Ramos (cell line): Measurements from ENCODE around the gene MSH4.
"Not testable (repeated sequence)": the region's sequence is repeated elsewhere in the genome, so short reads cannot be mapped to it uniquely, and the experiment has no call there.

Experiments
- in situ Hi-C: fragments of 300-500 bp; cut with MboI; formaldehyde crosslinking; loops from one replicate; pipeline ENCODE4 v1.14.3; 2022; ENCODE audit warnings: low sequenced_read_pairs; ENCODE audit not compliant: unreplicated experiment

MSH4 gene

DNA sequence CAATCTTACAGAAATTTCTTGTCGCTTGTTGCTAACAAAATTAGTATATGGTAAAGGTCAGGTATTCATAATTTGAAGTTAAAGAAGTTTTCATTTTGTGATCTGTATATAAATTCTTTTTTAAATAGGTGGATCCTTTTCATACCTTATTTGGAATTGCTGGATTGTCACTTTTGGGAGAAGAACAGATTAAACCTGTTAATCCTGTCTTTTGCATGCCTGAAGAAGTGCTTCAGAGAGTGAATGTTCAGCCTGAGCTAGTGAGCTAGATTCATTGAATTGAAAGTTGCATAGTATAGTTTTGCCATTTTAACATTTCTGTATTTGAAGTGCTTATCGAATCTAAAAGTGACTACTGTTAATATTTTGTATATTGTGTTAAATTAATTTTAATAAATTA, 2.3 kb upstream of the MSH4 start:
- in situ Hi-C loops, result no loop called here

DNA sequence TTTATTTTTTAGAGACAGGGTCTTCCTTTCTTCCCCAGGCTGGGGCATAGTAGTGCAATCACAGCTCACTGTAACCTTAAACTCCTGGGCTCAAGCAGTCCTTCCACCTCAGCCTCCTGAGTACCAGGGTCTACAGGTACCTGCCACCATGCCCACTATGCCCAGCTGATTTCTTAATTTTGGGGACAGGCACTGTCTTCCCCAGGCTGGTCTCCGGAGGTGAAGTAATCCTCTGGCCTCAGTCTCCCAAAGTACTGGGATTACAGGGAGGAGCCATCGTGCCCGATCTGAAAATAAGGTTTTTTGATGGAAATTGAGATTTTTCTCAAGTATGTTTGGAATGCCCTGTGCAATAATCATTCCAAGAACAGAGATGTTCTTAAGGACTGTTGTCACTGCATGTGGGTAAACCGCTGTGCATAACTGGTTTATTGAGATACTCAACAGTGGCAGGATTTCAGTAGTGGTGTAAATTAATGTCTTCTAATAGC, 934 bp upstream of the MSH4 start:
- in situ Hi-C loops, result no loop called here

- in situ Hi-C loops, result no loop called here
These were observed 549 bp downstream of the MSH4 start for GRCh38 chr1:75797273-75797588.

DNA sequence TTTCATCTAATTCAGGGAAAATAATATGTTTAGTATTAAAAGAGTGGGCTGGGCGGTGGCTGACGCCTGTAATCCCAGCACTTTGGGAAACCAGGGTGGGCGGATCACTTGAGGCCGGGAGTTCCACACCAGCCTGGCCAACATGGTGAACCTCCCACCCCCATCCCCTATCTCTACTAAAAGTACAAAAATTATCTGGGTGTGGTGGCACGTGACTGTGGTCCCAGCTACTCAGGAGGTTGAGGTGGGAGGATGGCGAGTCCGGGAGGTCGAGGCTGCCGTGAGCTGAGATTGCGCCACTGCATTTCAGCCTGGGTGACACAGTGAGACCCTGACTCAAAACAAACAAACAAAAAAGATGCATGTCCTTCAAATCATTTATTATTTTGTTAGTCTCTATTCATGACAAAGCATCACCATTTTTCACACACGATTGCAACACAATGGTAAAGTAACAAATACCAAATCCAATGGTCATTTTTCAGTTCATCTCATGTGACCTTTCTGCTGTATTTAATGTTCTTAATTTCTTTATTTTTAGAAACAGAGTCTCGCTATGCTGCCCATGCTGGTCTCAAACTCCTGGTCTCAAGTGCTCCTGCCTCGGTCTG, 1.0 kb downstream of the MSH4 start:
- in situ Hi-C loops, result no loop called here

- in situ Hi-C loops, result not testable (repeated sequence)
These were observed 4.8 kb downstream of the MSH4 start for GRCh38 chr1:75801480-75801879.

GRCh38 chr1:75808921-75809320, 12.2 kb downstream of the MSH4 start:
- in situ Hi-C loops, result no loop called here

DNA sequence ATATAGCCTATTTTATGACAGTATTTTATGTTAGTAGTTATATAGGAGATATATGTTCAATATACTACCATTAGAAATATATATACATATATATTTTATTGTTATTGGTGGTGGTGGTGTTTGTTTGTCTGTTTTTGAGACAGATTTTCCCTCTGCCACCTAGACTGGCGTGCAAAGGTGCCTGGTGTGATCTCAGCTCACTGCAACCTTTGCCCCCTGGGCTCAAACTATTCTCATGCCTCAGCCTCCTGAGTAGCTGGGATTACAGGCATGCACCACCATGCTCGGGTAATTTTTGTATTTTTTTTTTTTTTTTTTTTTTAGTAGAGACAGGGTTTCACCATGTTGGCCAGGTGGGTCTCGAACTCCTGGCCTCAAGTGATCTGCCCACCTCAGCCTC, 13.4 kb downstream of the MSH4 start:
- in situ Hi-C loops, result not testable (repeated sequence)

GRCh38 chr1:75811211-75811981, 14.7 kb downstream of the MSH4 start:
- in situ Hi-C loops, result no loop called here

GRCh38 chr1:75812065-75812464, 15.4 kb downstream of the MSH4 start:
- in situ Hi-C loops, result no loop called here

GRCh38 chr1:75823596-75823995, 26.9 kb downstream of the MSH4 start:
- in situ Hi-C loops, result not testable (repeated sequence)

- in situ Hi-C loops, result no loop called here
These were observed 39.9 kb downstream of the MSH4 start for GRCh38 chr1:75836528-75837100.

DNA sequence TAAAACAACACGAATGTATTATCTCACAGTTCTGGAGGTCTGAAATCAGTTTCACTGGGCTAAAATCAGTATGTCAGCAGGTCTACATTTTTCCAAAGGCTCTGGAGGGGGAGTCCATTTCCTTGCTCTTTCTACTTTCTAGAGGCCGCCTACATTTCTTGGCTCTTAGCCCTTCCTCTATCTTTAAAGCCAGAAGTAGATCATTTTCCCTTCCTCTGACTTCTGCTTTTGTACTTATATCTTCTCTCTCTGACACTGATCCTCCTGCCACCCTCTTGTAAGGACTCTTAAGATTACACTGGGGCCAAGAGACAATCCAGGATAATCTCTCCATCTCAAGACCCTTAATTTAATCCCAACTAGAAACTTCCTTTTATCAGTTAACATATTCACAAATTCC, 41.4 kb downstream of the MSH4 start:
- in situ Hi-C loops, result no loop called here

- in situ Hi-C loops, result no loop called here
These were observed 44.7 kb downstream of the MSH4 start for GRCh38 chr1:75841421-75841820.

GRCh38 chr1:75845576-75845975, 48.9 kb downstream of the MSH4 start:
- in situ Hi-C loops, result no loop called here

DNA sequence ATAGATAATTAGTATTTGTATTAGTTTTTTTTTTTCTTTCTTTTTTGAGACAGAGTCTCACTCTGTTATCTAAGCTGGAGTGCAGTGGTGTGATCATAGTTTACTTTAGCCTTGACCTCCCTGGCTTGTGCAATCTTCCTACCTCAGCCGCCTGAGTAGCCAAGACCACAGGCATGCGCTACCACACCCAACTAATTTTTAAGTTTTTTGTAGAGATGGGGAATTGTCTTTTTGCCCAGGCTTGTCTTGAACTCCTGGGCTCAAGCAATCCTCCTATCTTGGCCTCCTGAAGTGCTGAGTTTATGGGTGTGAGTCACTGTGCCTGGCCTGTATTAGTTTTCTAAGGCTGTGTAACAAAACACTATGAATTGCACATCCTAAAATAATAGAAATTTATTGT, 58.3 kb downstream of the MSH4 start:
- in situ Hi-C loops, result no loop called here

DNA sequence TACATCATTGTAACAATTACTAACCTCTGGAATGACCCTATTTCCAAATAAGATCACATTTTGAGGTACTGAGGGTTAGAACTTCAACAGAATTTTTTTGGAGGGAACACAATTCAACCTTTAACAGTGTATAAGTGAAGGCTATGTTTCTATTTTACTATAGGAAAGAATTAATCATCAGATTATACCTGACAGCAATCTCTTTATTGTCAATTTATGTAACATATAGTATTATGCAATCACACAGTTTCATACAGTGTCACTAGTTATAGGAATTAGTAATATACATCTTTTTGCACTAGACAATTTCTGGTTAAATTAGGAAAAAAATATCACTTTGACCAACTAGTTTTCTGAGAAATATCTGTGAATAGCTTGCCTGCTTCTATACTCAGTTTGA, 59.1 kb downstream of the MSH4 start:
- in situ Hi-C loops, result no loop called here

GRCh38 chr1:75861831-75862230, 65.1 kb downstream of the MSH4 start:
- in situ Hi-C loops, result no loop called here

DNA sequence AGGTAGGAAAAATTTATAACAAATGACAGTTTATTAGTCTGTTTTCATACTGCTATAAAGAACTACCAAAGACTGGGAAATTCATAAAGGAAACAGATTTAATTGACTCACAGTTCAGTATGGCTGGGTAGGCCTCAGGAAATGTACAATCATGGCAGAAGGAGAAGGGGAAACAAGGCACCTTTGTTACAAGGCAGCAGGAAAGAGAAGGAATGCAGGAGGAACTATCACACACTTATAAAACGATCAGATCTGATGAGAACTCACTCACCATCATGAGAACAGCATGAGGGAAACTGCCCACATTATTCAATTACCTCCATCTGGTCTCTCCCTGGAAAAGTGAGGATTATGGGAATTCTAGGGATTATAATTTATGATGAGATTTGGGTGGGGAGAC, 74.3 kb downstream of the MSH4 start:
- in situ Hi-C loops, result no loop called here

DNA sequence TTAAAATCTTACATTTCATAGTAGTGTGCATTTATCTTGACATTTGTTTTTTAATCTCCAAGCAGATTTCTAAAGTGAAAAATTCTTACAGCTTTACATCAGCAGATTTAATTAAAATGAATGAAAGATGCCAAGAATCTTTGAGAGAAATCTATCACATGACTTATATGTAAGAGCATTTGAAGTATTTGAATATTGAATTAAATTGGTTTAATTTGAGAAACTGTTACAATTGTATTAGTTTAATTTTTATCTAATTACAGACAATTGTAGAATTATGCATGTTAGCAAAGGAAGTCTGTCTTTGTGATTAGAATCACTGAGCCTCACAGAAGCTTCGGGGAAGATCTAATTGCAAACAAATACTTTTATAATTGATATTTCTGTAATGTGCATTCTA, 83.3 kb downstream of the MSH4 start:
- in situ Hi-C loops, result no loop called here

DNA sequence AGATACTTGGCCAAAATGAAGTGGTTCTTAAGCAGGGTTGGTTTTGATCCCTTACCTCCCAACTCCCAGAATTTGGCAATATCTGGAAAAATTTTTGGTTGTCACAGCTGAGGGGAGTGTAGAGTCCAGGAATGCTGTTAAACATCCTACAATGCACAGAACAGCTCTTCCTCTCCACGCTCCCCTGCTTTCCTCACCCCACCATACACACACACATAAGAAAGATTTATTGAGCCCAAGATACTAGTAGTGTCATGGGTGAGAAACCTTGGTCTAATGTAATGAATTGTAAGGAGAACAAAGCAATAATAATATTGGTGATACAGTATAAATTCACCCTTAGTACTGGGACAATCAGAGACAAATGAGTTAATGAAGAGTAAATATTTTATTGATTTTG, 87.8 kb downstream of the MSH4 start:
- in situ Hi-C loops, result no loop called here

GRCh38 chr1:75901371-75901770, 104.7 kb downstream of the MSH4 start:
- in situ Hi-C loops, result no loop called here

GRCh38 chr1:75908717-75909152, 112.1 kb downstream of the MSH4 start:
- in situ Hi-C loops, result no loop called here
